ENCODE results near the gene LEF1.

DNA sequence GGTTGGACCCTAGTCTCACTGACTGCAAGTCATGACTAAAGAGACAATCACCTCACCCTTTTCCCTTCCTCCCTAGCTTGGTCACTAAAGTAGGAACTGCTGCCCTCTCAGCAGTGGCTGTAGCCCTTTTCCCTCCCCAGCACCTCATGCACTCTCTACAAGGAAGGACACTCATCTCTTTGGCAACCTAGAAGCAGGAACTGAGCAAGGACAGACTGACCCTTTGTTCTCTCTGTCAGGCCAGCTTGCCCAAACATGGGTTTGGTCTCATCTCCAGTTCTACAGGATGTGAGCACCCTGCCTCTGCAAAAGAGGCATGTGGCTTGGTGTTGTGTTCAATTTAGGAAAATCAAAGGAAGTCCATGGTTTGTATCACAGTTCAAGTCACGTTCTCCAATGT lies 15.8 kb downstream of the LEF1 start:
- TF ChIP-seq, protein P1, sequence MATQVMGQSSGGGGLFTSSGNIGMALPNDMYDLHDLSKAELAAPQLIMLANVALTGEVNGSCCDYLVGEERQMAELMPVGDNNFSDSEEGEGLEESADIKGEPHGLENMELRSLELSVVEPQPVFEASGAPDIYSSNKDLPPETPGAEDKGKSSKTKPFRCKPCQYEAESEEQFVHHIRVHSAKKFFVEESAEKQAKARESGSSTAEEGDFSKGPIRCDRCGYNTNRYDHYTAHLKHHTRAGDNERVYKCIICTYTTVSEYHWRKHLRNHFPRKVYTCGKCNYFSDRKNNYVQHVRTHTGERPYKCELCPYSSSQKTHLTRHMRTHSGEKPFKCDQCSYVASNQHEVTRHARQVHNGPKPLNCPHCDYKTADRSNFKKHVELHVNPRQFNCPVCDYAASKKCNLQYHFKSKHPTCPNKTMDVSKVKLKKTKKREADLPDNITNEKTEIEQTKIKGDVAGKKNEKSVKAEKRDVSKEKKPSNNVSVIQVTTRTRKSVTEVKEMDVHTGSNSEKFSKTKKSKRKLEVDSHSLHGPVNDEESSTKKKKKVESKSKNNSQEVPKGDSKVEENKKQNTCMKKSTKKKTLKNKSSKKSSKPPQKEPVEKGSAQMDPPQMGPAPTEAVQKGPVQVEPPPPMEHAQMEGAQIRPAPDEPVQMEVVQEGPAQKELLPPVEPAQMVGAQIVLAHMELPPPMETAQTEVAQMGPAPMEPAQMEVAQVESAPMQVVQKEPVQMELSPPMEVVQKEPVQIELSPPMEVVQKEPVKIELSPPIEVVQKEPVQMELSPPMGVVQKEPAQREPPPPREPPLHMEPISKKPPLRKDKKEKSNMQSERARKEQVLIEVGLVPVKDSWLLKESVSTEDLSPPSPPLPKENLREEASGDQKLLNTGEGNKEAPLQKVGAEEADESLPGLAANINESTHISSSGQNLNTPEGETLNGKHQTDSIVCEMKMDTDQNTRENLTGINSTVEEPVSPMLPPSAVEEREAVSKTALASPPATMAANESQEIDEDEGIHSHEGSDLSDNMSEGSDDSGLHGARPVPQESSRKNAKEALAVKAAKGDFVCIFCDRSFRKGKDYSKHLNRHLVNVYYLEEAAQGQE (IDR thresholded peaks at IDR 0.05; ENCODE audit: insufficient read depth in 1 of 2, low read depth in 2 of 2, low read length in 2 of 2), result no peak
- TF ChIP-seq TAF1 (IDR thresholded peaks at IDR 0.05; ENCODE audit: borderline replicate concordance, insufficient read depth, low read length), result no peak
- TF ChIP-seq POLR2AphosphoS5 (IDR thresholded peaks at IDR 0.05; ENCODE audit: low read depth, low read length), result no peak
- TF ChIP-seq SIN3A (IDR thresholded peaks at IDR 0.05; ENCODE audit: borderline replicate concordance, insufficient read depth, low read length), result no peak
- no peak for TF ChIP-seq FOXP2 (optimal IDR thresholded peaks at IDR 0.05; ENCODE audit: borderline replicate concordance, extremely low read depth, extremely low read length, insufficient read depth)

All from PFSK-1 (cell line).